HG03135 (cell line): ENCODE data around the gene PLEKHA1.

Experiments used
- ATAC-seq: cut with Tn5 transposase; IDR thresholded peaks from one replicate; pipeline ENCODE4 v1.9.1; 2021; ENCODE audit warnings: mild to moderate bottlenecking, moderate library complexity; ENCODE audit not compliant: unreplicated experiment

PLEKHA1 gene

DNA sequence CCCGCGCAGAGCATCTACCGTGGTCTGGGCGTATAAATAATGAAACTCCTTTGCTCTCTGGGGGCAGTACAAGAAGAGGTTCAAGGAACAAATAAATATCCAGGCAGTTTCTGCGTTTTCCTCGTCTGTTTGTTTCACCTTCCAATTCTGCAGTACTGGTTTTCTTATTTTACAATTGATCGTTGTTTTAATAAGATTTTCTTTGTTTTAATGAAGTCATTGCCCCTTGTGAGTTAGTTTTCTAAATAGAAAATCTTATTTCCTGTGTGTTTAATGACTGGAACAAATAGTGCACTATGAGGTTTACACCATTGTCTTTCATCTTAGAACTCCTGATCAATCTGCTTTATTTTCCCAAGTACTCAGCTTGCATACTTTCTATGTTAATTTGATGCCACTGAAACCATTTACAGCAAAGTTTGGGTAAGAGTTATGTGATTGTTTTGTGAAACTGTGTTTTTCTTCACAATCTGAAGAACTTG, 1.2 kb downstream of the PLEKHA1 start:
- ATAC-seq: no peak

DNA sequence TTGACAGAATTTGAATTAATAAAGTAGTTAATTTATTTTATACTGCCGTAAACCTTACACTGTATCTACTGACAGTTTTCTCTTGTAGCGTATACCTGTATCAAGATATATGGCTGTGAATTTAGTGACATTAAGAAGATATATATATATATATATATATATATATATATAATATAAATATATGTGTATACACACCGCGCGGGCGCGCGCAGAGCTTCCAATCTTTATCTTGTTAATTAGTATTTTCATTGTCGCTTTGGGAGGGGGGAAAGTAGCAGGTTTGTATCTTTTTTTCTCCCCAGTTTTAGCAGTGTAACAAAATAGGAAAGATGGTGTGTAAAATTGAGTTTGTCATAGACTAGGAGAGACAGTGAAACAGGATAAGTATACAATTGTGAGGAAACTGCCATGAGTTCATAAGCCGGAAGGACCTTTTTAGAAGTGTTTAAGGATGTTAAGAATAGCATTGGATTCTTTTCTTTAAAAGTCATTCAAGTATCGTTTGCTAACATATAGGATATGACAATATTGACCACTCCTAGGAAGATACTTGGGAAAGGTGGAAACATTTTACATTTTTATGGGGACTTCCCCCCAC, 2.0 kb downstream of the PLEKHA1 start:
- no peak for ATAC-seq

DNA sequence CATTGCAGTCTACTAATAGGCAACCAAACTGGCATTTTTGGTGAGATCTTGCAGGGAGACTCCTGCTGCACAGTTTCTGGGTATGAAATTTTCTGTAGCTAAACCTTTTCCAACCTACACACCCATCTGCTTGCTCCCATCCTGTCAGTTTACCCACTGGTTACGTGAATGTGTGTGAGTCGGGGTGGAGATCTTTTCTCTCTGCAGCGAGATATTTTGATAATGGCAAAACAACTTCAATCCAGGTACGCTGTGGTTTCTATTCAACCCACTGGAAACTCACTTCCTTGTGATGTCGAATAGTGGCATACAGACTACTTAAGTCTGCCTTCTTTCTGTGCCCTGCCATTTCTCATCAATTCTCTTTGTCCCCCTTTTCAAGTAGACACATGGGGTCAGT, 4.5 kb downstream of the PLEKHA1 start:
- ATAC-seq: no peak

DNA sequence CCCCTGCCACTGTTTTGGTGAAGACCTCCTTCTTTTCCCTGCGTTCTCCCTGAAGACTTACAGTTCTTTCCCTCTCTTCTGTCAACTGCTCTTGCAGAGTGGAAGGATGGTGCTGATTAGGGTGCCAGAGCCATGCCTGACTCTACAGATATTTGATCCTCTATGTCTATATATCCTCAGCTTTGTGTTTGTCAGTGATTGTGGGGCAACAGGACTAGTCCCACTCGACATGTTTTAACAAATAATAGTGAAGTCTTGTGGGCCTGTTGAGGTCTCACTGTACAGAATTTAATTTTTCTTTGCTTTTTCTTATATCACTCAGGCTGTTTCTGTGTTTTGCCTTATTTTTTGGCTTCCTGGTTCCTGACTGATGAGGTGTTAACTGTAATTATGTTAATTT, 5.0 kb downstream of the PLEKHA1 start:
- ATAC-seq: no peak

DNA sequence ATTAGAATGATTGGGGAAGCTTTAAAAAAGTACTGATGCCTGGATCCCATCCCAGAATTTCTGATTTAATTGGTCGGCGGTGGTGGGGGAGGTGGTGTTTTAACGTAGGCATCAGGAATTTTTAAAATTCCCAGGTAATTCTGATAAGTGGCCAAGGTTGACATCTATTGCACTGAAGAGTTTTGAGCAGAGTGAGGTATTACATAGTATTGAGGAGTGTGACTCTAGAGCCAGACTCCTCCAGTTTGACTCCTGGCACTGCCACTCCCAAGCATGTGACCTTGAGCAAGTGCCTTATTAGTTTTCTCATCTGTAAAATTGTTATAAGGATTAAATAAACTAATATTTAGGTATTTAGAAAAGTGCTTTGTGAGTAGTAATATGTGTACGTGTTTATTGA, 6.2 kb downstream of the PLEKHA1 start:
- no peak for ATAC-seq

DNA sequence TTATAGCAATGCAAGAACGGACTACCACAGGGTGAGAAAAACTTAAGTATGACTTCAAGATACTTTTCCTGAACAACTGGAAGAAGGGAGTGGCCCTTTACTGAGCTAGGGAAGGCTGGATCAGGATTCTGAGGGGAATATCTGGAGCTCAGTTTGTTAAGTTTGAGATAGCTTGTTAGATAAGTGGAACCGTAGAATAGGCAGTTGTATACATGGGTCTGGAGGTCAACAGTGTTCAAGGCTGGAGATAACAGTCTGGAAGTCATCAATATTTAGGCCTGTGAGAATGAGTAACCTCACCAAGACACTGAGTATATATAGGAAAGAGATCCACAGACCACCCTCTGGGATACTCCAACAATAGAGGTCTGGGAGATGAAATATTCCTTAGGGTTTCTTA, 7.2 kb downstream of the PLEKHA1 start:
- ATAC-seq: no peak

DNA sequence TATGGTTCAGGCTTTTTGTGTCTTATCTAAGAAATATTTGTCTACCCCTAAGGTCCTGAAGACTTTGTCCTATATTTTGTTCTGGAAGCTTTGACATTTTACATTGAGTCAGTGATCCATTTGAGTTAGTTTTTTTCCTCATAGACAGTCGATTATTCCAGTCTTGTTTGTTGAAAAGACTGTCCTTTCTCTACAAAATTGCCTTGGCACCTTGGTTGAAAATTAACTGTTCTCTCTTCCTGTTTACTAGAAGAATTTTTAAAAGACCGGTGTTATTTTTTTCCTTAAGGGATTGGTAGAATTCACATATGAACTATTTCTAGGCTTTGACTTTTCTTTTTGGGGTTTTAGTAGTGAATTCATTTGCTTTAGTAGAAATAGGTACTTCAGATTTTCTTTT, 12.0 kb downstream of the PLEKHA1 start:
- ATAC-seq: no peak

DNA sequence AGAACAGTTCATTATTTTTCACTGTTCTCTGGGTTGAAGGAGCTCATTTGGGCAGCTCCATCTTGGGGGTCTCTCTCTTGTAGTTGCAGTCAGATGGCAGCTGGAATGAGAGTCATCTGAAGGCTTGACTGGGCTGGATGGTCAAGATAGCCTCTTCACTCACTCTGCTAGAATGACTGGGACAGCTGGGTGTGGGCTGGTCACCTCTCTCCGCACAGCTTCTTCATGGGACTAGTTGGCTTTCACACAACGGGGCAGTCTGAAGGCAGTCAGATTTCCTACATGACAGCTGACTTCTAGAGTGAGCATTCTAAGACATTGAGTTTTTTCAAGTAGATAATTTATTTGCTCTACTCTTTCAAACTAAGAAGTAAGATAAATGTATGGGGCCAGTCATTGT, 13.1 kb downstream of the PLEKHA1 start:
- no peak for ATAC-seq

DNA sequence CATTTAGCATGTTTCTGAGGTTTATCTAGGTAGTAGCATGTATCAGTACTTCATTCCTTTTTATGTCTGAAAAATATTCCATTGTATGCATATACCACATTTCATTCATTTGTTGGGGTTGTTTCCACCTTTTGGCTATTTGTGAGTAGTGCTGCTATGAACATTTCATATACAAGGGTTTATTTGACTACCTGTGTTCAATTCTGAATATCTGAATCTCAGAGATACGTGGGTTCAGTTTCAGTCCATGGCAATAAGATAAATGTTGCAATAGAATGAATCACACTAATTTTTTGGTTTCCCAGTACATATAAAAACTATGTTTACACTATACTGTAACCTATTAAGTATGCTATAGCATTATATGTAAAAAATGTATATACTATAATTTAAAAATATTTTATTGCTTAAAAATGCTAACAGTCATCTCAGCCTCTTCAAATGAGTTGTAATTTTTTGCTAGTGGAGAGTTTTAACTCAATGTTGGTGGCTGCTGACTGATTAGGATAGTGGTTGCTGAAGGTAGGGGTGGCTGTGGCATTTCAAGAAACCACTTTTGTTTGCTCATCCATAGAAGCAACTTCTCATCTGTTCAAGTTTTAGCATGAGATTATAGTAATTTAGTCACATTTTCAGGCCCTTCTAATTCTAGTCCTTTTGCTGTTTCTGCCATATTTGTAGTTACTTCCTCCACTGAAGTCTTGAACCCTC, 13.9 kb downstream of the PLEKHA1 start:
- ATAC-seq: no peak

DNA sequence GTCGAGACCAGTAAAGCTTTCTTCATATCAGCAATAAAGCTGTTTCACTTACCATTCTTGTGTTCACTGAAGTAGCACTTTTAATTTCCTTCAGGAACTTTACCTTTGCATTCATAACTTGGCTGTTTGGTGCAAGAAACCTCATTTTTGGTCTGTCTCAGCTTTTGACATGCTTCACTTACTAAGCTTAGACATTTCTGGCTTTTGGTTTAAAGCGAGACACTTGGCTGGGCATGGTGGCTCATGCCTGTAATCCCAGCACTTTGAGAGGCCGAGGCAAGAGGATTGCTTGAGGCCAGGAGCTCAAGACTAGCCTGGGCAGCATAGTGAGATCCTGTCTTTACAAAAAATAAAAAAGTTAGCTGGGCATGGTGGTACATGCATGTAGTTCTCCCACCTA, 15.8 kb downstream of the PLEKHA1 start:
- no peak for ATAC-seq

DNA sequence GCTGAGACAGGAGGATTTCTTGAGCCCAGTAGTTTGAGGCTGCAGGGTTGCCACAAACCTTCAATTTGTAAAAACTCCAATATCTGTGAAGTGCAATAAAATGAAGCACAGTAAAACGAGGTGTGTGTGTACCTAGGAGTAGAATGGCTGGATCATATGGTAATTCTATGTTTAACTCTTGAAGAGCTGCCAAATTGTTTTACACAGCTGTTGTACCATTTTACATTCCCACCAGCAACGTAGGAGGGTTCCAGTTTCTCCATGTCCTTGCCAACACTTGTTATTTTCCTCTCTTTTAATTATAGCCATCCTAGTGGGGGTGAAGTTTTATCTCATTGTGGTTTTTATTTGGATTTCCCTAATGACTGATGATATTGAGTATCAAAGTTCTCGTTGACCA, 16.2 kb downstream of the PLEKHA1 start:
- no peak for ATAC-seq

DNA sequence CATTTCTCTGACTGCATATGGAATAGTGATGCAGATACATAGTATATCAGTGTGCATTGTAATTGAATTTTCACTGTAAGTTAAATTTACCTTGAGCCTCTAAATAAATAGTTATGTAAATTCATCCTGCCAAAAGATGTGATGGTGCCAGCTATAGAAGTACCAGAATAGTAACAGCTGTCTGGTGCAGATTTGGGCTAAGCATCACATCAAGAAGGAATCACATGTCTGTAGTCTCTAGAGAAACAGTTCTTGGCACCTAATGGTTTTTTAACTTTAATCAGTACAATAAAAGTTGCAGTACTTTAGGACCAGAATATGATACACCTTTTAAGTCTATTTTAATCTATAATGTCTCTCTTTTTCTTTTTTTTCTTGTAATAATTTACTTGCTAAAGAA, 17.4 kb downstream of the PLEKHA1 start:
- no peak for ATAC-seq

DNA sequence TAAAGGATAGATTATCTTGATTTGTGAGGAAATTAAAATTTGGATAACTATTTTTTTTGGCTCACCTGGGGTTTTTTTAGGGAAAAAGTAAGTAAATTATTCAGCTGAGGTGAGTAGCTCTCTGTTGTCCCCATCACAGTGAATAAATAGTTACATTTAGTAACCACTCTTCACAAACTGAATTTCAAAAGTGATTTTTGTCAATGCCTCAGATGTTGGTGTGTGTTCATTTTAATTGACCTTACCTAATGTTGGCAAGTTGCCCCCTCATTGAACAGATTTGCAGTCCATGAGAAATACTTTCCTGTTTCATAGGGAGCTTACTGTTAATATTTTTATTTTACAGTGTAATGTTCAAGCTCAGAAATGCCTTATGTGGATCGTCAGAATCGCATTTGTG, 18.3 kb downstream of the PLEKHA1 start:
- ATAC-seq: no peak

DNA sequence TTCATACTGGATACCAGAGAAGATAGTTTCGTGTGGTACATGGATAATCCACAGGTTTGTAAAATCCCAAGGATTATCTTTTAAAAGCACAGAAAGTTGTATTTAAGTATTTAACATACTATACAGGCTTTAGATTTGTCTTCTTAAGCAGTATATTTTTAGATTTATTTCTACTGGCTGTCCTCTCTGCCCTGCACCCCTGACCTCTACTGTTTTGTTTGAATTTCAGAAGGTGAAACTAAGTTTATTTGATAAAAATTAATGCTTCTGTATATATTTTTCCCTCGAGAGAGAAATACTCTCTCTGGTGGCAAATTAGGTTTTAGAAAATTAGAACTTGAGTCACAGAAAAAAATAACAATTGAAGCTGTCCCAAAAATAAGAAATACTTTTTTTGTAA, 18.8 kb downstream of the PLEKHA1 start:
- ATAC-seq: no peak

DNA sequence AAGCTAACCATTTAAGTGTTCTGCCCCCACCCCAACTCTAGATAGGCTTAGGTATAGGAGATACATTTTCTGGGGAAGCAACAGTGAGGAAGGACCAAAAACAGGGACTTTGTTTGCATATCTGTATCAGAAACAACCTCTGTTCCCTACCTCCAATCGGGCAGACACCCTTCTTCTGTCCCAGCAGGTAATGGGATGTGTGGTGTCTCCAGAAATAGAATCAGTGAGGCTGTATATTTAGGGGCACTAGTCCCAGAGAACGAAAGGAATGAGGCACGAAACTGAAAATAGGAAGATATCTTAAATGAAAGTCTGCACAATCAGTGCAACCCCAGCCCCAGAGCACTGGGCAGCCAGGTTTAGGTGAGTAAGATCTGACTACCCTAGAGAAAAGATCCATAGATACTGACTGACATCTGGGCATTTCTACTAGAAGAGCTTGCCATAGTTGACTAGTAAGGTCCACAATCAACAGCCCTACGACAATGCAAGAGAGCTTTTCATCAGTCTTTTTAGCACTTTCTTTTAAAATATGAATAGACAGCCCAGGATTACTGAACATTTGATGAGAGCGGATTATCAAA, 28.1 kb downstream of the PLEKHA1 start:
- ATAC-seq: no peak

DNA sequence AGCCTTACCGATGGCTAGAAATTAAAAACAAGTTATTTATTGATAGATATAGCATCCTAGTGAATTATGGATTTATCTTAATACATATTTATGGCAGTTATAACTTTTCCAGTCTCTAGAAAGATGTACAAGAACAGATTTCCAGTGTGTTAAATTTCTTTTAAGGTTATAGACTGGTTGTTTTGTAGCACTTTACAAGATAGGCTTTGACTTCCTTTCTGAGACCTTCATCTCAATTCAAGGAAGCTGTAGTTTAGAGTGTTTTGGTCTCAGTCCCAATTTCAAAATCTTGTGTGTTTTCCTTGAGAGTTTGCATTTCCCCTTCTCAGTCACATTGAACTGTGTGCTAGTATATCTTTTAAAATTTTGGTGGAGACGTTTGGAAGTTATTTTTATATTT, 30.1 kb downstream of the PLEKHA1 start:
- ATAC-seq: no peak

DNA sequence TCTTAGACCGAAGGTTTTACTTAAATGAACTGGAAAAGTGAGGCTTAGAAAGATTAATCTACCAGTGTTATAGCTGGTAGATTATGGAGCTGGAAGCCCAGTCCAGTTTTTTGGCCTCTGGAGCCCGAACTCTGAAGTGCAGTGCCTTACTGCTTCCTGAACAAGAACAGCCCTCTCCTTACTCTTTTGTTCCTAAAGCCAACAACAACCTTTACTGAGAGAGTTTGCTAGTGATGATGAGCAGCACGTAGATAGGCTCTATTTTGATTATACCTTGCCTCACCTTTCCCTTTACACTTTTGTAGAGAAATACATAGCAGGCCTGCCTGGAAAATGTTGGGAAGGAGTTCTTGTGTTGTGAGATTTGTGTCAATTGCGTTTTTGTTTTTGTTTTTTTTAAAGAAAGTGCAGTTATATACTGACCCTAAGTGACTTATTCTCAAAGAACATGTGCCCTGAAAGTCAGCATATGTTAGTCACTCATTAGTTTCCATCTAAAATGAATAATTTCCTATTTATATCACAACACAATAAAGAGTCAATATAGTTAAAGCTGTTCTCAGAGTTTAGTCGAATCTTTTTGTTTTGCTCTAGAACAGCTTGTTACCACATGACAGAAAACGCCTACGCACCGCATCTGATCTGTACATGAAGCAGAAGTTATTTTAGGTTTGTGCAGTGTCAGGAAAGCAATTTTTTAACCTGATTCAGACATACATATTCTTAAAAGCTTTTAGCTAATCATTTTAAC, 33.0 kb downstream of the PLEKHA1 start:
- ATAC-seq: no peak

DNA sequence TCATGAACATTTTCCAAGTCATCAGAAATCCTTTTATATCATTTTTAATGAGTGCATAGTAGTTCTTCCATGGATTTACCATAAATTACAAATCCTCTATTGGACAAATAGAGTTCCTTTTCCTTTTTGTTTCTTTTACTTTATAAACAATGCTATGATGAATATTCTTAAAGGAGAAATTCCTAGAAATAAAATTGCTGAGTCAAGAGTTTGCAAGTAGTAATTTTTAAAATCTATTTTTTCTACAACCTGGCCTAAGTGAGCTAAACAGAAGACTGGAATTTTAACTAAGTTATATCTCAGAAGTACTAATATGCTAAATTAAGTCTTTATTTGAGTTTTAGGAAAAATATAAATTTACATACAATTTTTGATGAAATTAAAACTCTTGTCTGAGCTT, 38.8 kb downstream of the PLEKHA1 start:
- ATAC-seq: no peak

DNA sequence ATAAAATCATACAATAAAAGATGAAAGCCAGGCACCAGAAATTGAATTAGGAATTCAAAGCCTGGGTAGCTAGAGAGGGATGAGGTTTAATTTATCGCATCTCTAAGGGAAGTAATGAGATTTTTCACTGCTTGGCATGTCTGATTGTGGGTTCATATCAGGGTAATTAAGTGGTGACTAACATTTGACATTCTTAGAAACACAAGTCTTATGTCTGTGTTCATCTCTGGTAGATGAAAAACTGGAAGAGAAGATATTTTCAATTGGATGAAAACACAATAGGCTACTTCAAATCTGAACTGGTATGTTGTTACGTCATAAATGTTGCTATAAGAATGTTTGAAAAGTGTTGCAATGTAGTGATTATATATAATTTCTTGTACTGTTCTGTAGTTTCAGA, 43.2 kb downstream of the PLEKHA1 start:
- ATAC-seq: no peak

DNA sequence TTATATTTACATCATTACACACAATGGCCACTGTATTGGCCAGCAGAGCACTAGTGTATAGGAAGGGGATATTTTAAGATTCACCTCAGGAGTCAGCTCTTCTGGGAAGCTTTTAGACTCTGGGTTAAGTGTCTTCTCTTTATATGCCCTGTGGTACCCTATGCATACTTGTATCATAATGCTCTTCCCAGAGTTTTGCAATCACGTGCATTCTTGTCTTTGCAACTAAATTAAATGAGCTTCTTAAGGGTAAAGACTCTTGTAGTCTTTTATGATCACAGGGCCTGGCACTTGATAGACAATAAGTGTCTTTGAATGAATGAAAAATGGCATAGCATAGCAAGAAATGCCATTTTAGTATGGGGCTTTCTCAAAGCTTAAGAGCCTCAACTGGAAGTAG, 44.5 kb downstream of the PLEKHA1 start:
- ATAC-seq: no peak

DNA sequence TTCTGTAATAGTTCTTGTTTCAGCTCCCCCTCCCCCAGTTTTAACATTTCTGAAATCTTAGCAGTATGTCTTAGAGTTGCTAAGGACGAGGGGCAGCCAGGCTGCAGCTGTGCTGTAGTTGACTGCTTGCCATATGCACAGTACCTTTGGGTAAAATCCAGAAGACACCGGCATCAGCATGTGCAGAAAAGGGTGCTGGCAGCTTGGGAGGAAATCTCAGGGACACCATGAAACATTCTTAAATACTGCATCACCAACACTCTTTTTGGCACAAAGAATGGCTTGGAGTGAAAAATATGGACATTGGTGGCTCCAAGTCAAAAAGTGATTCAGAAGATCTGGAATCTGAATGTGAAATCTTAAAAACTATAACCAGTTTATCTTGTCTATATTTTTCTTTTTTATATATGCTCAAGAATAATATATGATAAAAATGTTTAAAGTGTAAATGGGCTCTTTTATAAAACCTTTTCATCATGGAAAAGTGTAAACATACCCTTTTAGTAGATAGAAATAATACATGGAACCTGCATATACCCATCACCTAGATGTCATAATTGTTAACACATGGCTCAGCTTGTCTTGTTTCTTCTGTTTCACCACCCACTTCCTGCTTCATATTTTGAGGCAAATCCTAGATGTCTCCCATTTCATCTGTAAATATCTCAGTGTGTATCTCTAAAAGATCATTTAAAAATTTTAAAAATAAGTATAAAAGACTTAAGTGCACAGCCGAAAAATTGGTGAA, 45.5 kb downstream of the PLEKHA1 start:
- ATAC-seq: no peak
